ENCODE measurements around the gene ATG101. TPM values are rescaled to one million over a fixed set of nuclear protein-coding genes. Genes with fewer than 3 reads are reported as not detected.

The ATG101 gene
- total RNA-seq, 1 experiment from 2014 or later, result 66.9 TPM

GRCh38 chr12:52026263-52026662 lies 43.5 kb upstream of the ATG101 start:
- Mint-ChIP-seq H3K4me3 (ENCODE audit: unreplicated experiment) (no peak overlapping the region), H3K27ac (ENCODE audit: low read depth, unreplicated experiment) (no peak overlapping the region)
- POLR2A ChIA-PET, result interaction anchor here (0.9 to 2.2 kb wide), 3 partner anchors 26 to 45 kb away, joined by 3 to 33 read pairs (median 6); partner anchors contain the start of gene ATG101

GRCh38 chr12:52027085-52027843 lies 42.5 kb upstream of the ATG101 start:
- intact Hi-C loops (cut with micrococcal nuclease), result no loop called here
- DNase-seq (ENCODE audit: unreplicated experiment), result no peak
- no TSS peak for BruUV-seq (replicated peaks)
- ChIA-PET CTCF (interaction anchor here (0.6 to 17.1 kb wide), 12 partner anchors 10 to 1074 kb away, joined by 3 to 560 read pairs (median 10); partner anchors contain the start of genes ATG101, NR4A1 and SMIM41), POLR2A (interaction anchor here (0.6 to 2.2 kb wide), 2 partner anchors 44 to 71 kb away, joined by 3 to 33 read pairs; partner anchors contain the start of gene ATG101)
- TF ChIP-seq, protein P1, sequence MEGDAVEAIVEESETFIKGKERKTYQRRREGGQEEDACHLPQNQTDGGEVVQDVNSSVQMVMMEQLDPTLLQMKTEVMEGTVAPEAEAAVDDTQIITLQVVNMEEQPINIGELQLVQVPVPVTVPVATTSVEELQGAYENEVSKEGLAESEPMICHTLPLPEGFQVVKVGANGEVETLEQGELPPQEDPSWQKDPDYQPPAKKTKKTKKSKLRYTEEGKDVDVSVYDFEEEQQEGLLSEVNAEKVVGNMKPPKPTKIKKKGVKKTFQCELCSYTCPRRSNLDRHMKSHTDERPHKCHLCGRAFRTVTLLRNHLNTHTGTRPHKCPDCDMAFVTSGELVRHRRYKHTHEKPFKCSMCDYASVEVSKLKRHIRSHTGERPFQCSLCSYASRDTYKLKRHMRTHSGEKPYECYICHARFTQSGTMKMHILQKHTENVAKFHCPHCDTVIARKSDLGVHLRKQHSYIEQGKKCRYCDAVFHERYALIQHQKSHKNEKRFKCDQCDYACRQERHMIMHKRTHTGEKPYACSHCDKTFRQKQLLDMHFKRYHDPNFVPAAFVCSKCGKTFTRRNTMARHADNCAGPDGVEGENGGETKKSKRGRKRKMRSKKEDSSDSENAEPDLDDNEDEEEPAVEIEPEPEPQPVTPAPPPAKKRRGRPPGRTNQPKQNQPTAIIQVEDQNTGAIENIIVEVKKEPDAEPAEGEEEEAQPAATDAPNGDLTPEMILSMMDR (IDR thresholded peaks at IDR 0.05; ENCODE audit: unreplicated experiment), result no peak
- Mint-ChIP-seq H3K4me3 (ENCODE audit: unreplicated experiment) (no peak overlapping the region), H3K27me3 (ENCODE audit: insufficient read depth, unreplicated experiment) (no peaks in the 10 kb centered on the region), H3K4me1 (ENCODE audit: insufficient read depth, unreplicated experiment) (peaks cover 14% of the 10 kb centered on the region), H3K27ac (ENCODE audit: low read depth, unreplicated experiment) (no peak overlapping the region), H3K36me3 (ENCODE audit: insufficient read depth, unreplicated experiment) (no peaks in the 10 kb centered on the region), H3K9me3 (ENCODE audit: unreplicated experiment) (no peaks in the 10 kb centered on the region)

More at GRCh38 chr12:52026263-52026662, 43.5 kb upstream of the ATG101 start:
- TF ChIP-seq, protein P1 (IDR thresholded peaks at IDR 0.05; ENCODE audit: unreplicated experiment), result no peak
- no TSS peak for BruUV-seq (replicated peaks)
- no peak for DNase-seq (ENCODE audit: unreplicated experiment)
- Mint-ChIP-seq H3K4me1 (ENCODE audit: insufficient read depth, unreplicated experiment) (peaks cover 11% of the 10 kb centered on the region), H3K27me3 (ENCODE audit: insufficient read depth, unreplicated experiment) (no peaks in the 10 kb centered on the region), H3K9me3 (ENCODE audit: unreplicated experiment) (no peaks in the 10 kb centered on the region), H3K36me3 (ENCODE audit: insufficient read depth, unreplicated experiment) (no peaks in the 10 kb centered on the region)
- CTCF ChIA-PET, result interaction anchor here (0.6 to 17.1 kb wide), 39 partner anchors 9 to 960 kb away, joined by 3 to 560 read pairs (median 6); partner anchors contain the start of genes ANKRD33, ATG101, NR4A1 and SMIM41
- intact Hi-C loops (cut with micrococcal nuclease), result no loop called here

DNA sequence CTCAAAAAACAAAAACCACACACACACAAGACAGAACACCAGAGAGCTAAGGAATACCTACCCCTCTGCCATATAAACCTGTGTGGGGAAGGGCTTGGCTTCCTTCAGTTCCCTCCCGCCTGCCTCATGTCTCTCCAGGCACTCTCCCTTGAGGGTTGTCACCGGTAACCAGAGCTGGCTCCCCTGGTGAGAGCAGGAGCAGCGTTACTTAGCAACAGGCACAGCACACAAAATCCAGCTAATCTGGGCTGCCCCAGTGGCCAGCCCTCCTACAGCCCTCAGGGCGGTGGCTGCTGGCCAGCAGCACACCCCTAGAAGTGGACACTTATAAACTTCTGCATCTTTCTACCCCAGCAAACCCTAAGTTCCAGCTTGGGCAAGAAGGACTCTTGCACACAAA lies 40.1 kb upstream of the ATG101 start:
- Mint-ChIP-seq H3K4me1 (ENCODE audit: insufficient read depth, unreplicated experiment) (peaks cover 21% of the 10 kb centered on the region), H3K27ac (ENCODE audit: low read depth, unreplicated experiment) (no peak overlapping the region), H3K36me3 (ENCODE audit: insufficient read depth, unreplicated experiment) (no peaks in the 10 kb centered on the region), H3K9me3 (ENCODE audit: unreplicated experiment) (no peaks in the 10 kb centered on the region), H3K4me3 (ENCODE audit: unreplicated experiment) (no peak overlapping the region), H3K27me3 (ENCODE audit: insufficient read depth, unreplicated experiment) (no peaks in the 10 kb centered on the region)
- no TSS peak for BruUV-seq (replicated peaks)
- intact Hi-C loops (cut with micrococcal nuclease), result no loop called here
- TF ChIP-seq, protein P1 (IDR thresholded peaks at IDR 0.05; ENCODE audit: unreplicated experiment), result no peak
- CTCF ChIA-PET, result interaction anchor here (0.5 to 17.1 kb wide), 5 partner anchors 15 to 977 kb away, joined by 3 to 560 read pairs (median 4); partner anchors contain the start of genes ATG101, EIF4B and SMIM41
- POLR2A ChIA-PET, result interaction anchor here (0.6 to 1.2 kb wide), 2 partner anchors 21 to 42 kb away, joined by 3 to 5 read pairs; partner anchors contain the start of gene NR4A1
- peak; percentile 43 for DNase-seq (ENCODE audit: unreplicated experiment)

DNA sequence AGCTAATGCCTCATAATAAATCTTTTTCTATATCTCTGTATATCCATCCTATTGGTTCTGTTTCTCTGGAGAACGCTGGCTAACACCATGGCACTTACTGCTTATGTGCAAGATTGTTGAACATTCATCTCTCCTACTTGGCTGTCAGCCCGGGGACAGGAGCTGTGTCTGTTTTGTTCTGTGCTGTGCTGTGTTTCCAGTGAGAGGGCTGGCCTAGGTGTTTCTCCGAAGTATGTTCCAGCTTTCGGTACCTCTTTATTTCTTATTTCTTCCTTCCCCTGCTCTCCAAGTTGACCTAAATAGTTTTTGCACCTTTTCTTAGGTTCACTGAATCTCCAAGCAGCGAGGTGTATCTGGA lies 37.4 kb upstream of the ATG101 start:
- peak; percentile 39 for DNase-seq (ENCODE audit: unreplicated experiment)
- ChIA-PET POLR2A (interaction anchor here (0.6 to 3.2 kb wide), 15 partner anchors 9 to 661 kb away, joined by 3 to 36 read pairs (median 4); partner anchors contain the start of genes ATG101, KRT6A and NR4A1), CTCF (interaction anchor here (0.5 to 17.1 kb wide), 11 partner anchors 8 to 1974 kb away, joined by 3 to 560 read pairs (median 5); partner anchors contain the start of genes ATG101, NR4A1 and SMIM41)
- TSS peak; percentile 72 for BruUV-seq (replicated peaks)
- H3K4me1 Mint-ChIP-seq (ENCODE audit: insufficient read depth, unreplicated experiment), result peaks cover 10% of the 10 kb centered on the region
- TF ChIP-seq, protein P1 (IDR thresholded peaks at IDR 0.05; ENCODE audit: unreplicated experiment), result no peak
- H3K4me3 Mint-ChIP-seq (ENCODE audit: unreplicated experiment), result peak overlapping the region; percentile 71
- intact Hi-C loops (cut with micrococcal nuclease), result no loop called here
- H3K36me3 Mint-ChIP-seq (ENCODE audit: insufficient read depth, unreplicated experiment), result no peaks in the 10 kb centered on the region
- H3K9me3 Mint-ChIP-seq (ENCODE audit: unreplicated experiment), result no peaks in the 10 kb centered on the region
- peaks cover 10% of the 10 kb centered on the region for H3K27me3 Mint-ChIP-seq (ENCODE audit: insufficient read depth, unreplicated experiment)
- H3K27ac Mint-ChIP-seq (ENCODE audit: low read depth, unreplicated experiment), result peak overlapping the region; percentile 83
